ENCODE measurements around the gene TEC.

DNA sequence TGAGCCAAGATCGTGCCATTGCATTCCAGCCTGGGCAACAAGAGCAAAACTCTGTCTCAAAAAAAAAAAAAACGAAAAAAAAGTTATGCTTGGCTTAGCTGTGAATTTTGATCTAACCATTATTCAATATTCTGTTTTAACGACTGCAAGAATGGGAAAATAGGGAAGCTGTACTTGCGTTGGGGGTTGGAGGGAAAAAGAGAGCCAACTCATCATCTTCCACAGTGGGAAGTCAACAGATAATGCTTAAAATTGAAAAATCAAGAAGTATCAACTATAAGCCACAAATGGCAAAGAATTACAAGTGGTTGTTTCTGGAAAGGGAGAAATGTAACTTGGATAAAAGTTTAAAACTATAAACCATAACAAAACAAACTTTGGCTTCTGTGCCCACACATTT lies 2.9 kb downstream of the TEC start:
- TF ChIP-seq, protein P1, sequence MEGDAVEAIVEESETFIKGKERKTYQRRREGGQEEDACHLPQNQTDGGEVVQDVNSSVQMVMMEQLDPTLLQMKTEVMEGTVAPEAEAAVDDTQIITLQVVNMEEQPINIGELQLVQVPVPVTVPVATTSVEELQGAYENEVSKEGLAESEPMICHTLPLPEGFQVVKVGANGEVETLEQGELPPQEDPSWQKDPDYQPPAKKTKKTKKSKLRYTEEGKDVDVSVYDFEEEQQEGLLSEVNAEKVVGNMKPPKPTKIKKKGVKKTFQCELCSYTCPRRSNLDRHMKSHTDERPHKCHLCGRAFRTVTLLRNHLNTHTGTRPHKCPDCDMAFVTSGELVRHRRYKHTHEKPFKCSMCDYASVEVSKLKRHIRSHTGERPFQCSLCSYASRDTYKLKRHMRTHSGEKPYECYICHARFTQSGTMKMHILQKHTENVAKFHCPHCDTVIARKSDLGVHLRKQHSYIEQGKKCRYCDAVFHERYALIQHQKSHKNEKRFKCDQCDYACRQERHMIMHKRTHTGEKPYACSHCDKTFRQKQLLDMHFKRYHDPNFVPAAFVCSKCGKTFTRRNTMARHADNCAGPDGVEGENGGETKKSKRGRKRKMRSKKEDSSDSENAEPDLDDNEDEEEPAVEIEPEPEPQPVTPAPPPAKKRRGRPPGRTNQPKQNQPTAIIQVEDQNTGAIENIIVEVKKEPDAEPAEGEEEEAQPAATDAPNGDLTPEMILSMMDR (conservative IDR thresholded peaks at IDR 0.05; ENCODE audit: low read length) = no peak
- no peak for TF ChIP-seq EZH2phosphoT487 (IDR thresholded peaks at IDR 0.05; ENCODE audit: borderline replicate concordance)

Measured in Loucy (cell line).